IMR-90 (cell line): ENCODE data around the gene NEIL3. TPM values are rescaled to one million over a fixed set of nuclear protein-coding genes. Genes with fewer than 3 reads are reported as not detected.
A peak's percentile ranks its signal among the peaks of the same experiment; 100 is the strongest.

ENCODE experiments used
- ATAC-seq: fragments of 200-7000 bp; cut with Tn5 transposase; 2 replicates; pipeline ENCODE4 v1.9.1; 2020; ENCODE audit warnings: low read depth, mild to moderate bottlenecking, moderate library complexity
- BruUV-seq: library from RNA; stranded (reverse); fragments of 400-500 nt; replicated peaks from 2 replicates; lab custom pipeline; 2021; lab: Mats Ljungman, UMichigan
- CTCF ChIA-PET: fragments of 300-600 bp; formaldehyde crosslinking; extraction: SDS; loops from one replicate; lab custom pipeline; 2021; ENCODE audit warnings: antibody characterized with exemption; lab: Yijun Ruan, JAX
- POLR2A ChIA-PET: fragments of 300-600 bp; sonication (Branson Sonifier 250); formaldehyde crosslinking; loops from one replicate; lab custom pipeline; 2022; ENCODE audit warnings: antibody characterized with exemption; ENCODE audit not compliant: unreplicated experiment; lab: Charles Lee
- DNase-seq: peaks from one replicate; pipeline ENCODE4 v3.0.0; 2013
- H2AFZ ChIP-seq: replicated peaks from 2 replicates; pipeline ENCODE3; 2013; ENCODE audit warnings: low read length, mild to moderate bottlenecking; ENCODE audit not compliant: poor library complexity
- H2AK5ac ChIP-seq: 2 replicates; pipeline ENCODE4 v1.6.1; 2013; ENCODE audit warnings: low read depth, low read length, inconsistent platforms
- H2AK9ac ChIP-seq: replicated peaks from 2 replicates; pipeline ENCODE3; 2013; ENCODE audit warnings: mild to moderate bottlenecking, low read depth, low read length, moderate library complexity; ENCODE audit not compliant: poor library complexity
- H2BK120ac ChIP-seq: 2 replicates; pipeline ENCODE4 v1.6.1; 2013; ENCODE audit warnings: low read depth, low read length, inconsistent platforms
- H2BK15ac ChIP-seq: 3 replicates; pipeline ENCODE4 v1.6.1; 2013; ENCODE audit warnings: low read depth, low read length, inconsistent platforms
- H2BK20ac ChIP-seq: 2 replicates; pipeline ENCODE4 v1.6.1; 2013; ENCODE audit warnings: low read depth, mild to moderate bottlenecking, inconsistent platforms, low read length, moderate library complexity
- H2BK5ac ChIP-seq: 2 replicates; pipeline ENCODE4 v1.6.1; 2013; ENCODE audit warnings: mild to moderate bottlenecking, low read depth, low read length, inconsistent platforms; ENCODE audit not compliant: poor library complexity, severe bottlenecking
- H3K14ac ChIP-seq: replicated peaks from 2 replicates; pipeline ENCODE4 v1.6.1; 2013; ENCODE audit warnings: low read depth, low read length, inconsistent platforms
- H3K18ac ChIP-seq: 2 replicates; pipeline ENCODE4 v1.6.1; 2013; ENCODE audit warnings: low read depth, low read length, control low read depth
- H3K23ac ChIP-seq: 2 replicates; pipeline ENCODE4 v1.6.1; 2013; ENCODE audit warnings: low read depth, low read length, inconsistent platforms
- H3K27ac ChIP-seq: 2 replicates; pipeline ENCODE4 v1.5.1; 2013; ENCODE audit warnings: mild to moderate bottlenecking, control low read depth, low read length; ENCODE audit not compliant: insufficient read depth
- H3K27me3 ChIP-seq: 2 replicates; pipeline ENCODE4 v1.6.1; 2013; ENCODE audit warnings: low read length; ENCODE audit not compliant: control insufficient read depth, insufficient read depth
- H3K36me3 ChIP-seq: 2 replicates; pipeline ENCODE4 v1.6.1; 2013; ENCODE audit warnings: low read length, mixed read lengths; ENCODE audit not compliant: control insufficient read depth, insufficient read depth
- H3K4ac ChIP-seq: 2 replicates; pipeline ENCODE4 v1.6.1; 2013; ENCODE audit warnings: low read depth, low read length, inconsistent platforms
- H3K4me1 ChIP-seq: 2 replicates; pipeline ENCODE4 v1.6.1; 2013; ENCODE audit warnings: low read length, mixed read lengths; ENCODE audit not compliant: control insufficient read depth, insufficient read depth
- H3K4me2 ChIP-seq: 2 replicates; pipeline ENCODE4 v1.6.1; 2013; ENCODE audit warnings: low read depth, mild to moderate bottlenecking, control low read depth, low read length, moderate library complexity
- H3K4me3 ChIP-seq: 2 replicates; pipeline ENCODE4 v1.5.1; 2013; ENCODE audit warnings: low read depth, mild to moderate bottlenecking, control low read depth, low read length, moderate library complexity; ENCODE audit not compliant: insufficient read depth
- H3K56ac ChIP-seq: 2 replicates; pipeline ENCODE4 v1.6.1; 2013; ENCODE audit warnings: low read length, inconsistent platforms; ENCODE audit not compliant: insufficient read depth; ENCODE audit errors: extremely low read depth
- H3K79me1 ChIP-seq, 2 experiments: 2 replicates each; pipeline ENCODE4 v1.6.1; 2013; ENCODE audit warnings: low read length in 2 of 2, inconsistent platforms in 1 of 2, low read depth in 1 of 2
- H3K9ac ChIP-seq: 2 replicates; pipeline ENCODE4 v1.6.1; 2013; ENCODE audit warnings: low read depth, low read length, control low read depth
- H3K9me1 ChIP-seq: 2 replicates; pipeline ENCODE4 v1.6.1; 2013; ENCODE audit warnings: low read length, inconsistent platforms; ENCODE audit not compliant: insufficient read depth
- H3K9me3 ChIP-seq: 2 replicates; pipeline ENCODE4 v1.6.1; 2013; ENCODE audit warnings: low read length; ENCODE audit not compliant: control insufficient read depth, insufficient read depth
- H4K20me1 ChIP-seq: 2 replicates; pipeline ENCODE4 v1.6.1; 2013; ENCODE audit warnings: low read length, inconsistent platforms; ENCODE audit not compliant: insufficient read depth
- H4K5ac ChIP-seq: 2 replicates; pipeline ENCODE4 v1.6.1; 2013; ENCODE audit warnings: mild to moderate bottlenecking, low read depth, low read length, control low read depth
- H4K8ac ChIP-seq, 2 experiments: 2 replicates each; pipeline ENCODE4 v1.6.1; 2013; ENCODE audit warnings: low read depth in 2 of 2, low read length in 2 of 2, control low read depth in 1 of 2, inconsistent platforms in 1 of 2
- H4K91ac ChIP-seq: 2 replicates; pipeline ENCODE4 v1.6.1; 2013; ENCODE audit warnings: low read depth, low read length, inconsistent platforms; ENCODE audit not compliant: insufficient read depth
- CEBPB ChIP-seq: IDR thresholded peaks from 2 replicates; pipeline ENCODE4 v1.6.1; 2012; ENCODE audit warnings: low read depth, low read length, improper control_type of control experiment
- CHD1 ChIP-seq: IDR thresholded peaks from 2 replicates; pipeline ENCODE4 v1.6.1; 2012; ENCODE audit warnings: low read depth, low read length, improper control_type of control experiment
- POLR2A ChIP-seq: IDR thresholded peaks from 2 replicates; pipeline ENCODE4 v1.6.1; 2012; ENCODE audit warnings: mild to moderate bottlenecking, low read depth, low read length
- WGBS, 2 experiments: methylation state at CpG; one replicate each; pipeline versions ENCODE4 v1.1.5 to v1.1.7; 2013; ENCODE audit warnings: missing lambda C conversion rate in 2 of 2; ENCODE audit not compliant: insufficient read length in 1 of 2; ENCODE audit errors: extremely low coverage in 2 of 2; 5-methylcytosine and 5-hydroxymethylcytosine counted together
- dilution Hi-C: fragments of 300-500 bp; cut with HindIII; formaldehyde crosslinking; loops from one replicate; pipeline ENCODE4 v1.14.3; 2018; ENCODE audit warnings: low sequenced_read_pairs; ENCODE audit not compliant: unreplicated experiment
- in situ Hi-C: fragments of 300-500 bp; cut with MboI; formaldehyde crosslinking; loops from 3 replicates; pipeline ENCODE4 v1.14.3; 2019; ENCODE audit warnings: low sequenced_read_pairs, inconsistent platforms, mixed read lengths
- intact Hi-C: fragments of 100-400 bp; cut with micrococcal nuclease; formaldehyde crosslinking; loops from 2 replicates; pipeline ENCODE4 v1.10.0; 2022
- polyA plus RNA-seq, 3 experiments: library from polyadenylated mRNA; depleted of rRNA; stranded (reverse); fragments of >200 nt; gene quantifications; 2 replicates each; pipeline ENCODE4 v1.2.3, GENCODE V29; 2012; ENCODE audit warnings: low replicate concordance in 1 of 3
- total RNA-seq: library from RNA; depleted of rRNA; stranded (reverse); fragments of >200 nt; gene quantifications from 2 replicates; pipeline ENCODE4 v1.2.3, GENCODE V29; 2012
- TF ChIP-seq, protein P1 (sequence below): fragments of 150-350 bp; IDR thresholded peaks from 2 replicates; pipeline ENCODE4 v1.6.1; 2016; ENCODE audit warnings: low read depth, mild to moderate bottlenecking, low read length, moderate library complexity, borderline replicate concordance

Gene NEIL3
- total and polyA plus RNA-seq, 2 of the 4 experiments (the other 2 are of a cell fraction): 4.4 to 7.9 TPM

DNA sequence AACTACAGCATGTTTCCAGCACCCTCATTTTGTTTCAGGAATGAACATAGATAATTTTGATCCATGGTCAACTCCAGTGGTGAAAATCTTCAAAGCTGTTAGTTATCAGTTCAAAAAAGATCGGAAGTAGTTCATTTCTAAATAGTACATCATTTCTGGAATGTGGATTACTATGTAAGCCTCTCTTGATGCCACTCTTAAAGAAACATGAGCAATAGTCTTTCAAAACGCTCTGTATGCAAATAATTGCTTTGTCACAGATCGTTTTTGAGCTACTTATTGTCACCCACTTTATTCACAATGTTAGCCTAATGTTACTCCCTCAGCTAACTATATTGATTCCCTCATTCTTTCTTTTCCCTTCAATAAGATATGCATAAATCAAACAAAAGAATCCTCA lies 65.7 kb downstream of the NEIL3 start:
- Histone ChIP-seq H4K20me1 (no peaks in the 10 kb centered on the region), H3K14ac (peak overlapping the region; percentile 22; the same call in 1 of the 2 replicates), H3K36me3 (no peaks in the 10 kb centered on the region), H3K4ac (0 out of 2 replicates have a peak overlapping the region, but pooled peaks have one; percentile 15), H3K27ac (no peak overlapping the region), H2AK5ac (no peak overlapping the region), H3K9me1 (no peaks in the 10 kb centered on the region), H2AK9ac (no peak overlapping the region), H3K4me1 (no peaks in the 10 kb centered on the region; the same call in 1 of the 2 replicates), H4K8ac (peak overlapping the region in 1 of 2 experiments; percentile 51; a peak in 2 of 4 replicates), H3K18ac (peak overlapping the region; percentile 23; the same call in 1 of the 2 replicates), H3K79me1 (no peaks in the 10 kb centered on the region), H2BK15ac (no peak overlapping the region), H3K23ac (0 out of 2 replicates have a peak overlapping the region, but pooled peaks have one; percentile 38), H2BK120ac (0 out of 2 replicates have a peak overlapping the region, but pooled peaks have one; percentile 0), H3K9ac (no peak overlapping the region), H4K91ac (no peak overlapping the region), H3K27me3 (no peaks in the 10 kb centered on the region), H3K56ac (no peak overlapping the region), H3K4me3 (no peak overlapping the region), H4K5ac (no peak overlapping the region), H3K9me3 (no peaks in the 10 kb centered on the region), H2BK20ac (0 out of 2 replicates have a peak overlapping the region, but pooled peaks have one; percentile 35), H2AFZ (no peak overlapping the region), H2BK5ac (peak overlapping the region; percentile 48), H3K4me2 (no peak overlapping the region; the same call in 1 of the 2 replicates)
- dilution Hi-C loops (no loop called here), in situ Hi-C loops (no loop called here), intact Hi-C loops (loop anchor here (10.0 kb wide), 1 partner anchor 169 kb away; no protein-coding TSS in a partner anchor)
- ChIA-PET POLR2A (no interaction called here), CTCF (no interaction called here)
- ATAC-seq (peak; percentile 74), DNase-seq (peak; percentile 10)
- 24% methylated on average over 2 of the region's 3 CpGs; no CpG with 5 or more reads in 1 of the 2 experiments for WGBS, 2 experiments
- no peak for TF ChIP-seq CHD1
- no peak for TF ChIP-seq POLR2A
- TF ChIP-seq, protein P1, sequence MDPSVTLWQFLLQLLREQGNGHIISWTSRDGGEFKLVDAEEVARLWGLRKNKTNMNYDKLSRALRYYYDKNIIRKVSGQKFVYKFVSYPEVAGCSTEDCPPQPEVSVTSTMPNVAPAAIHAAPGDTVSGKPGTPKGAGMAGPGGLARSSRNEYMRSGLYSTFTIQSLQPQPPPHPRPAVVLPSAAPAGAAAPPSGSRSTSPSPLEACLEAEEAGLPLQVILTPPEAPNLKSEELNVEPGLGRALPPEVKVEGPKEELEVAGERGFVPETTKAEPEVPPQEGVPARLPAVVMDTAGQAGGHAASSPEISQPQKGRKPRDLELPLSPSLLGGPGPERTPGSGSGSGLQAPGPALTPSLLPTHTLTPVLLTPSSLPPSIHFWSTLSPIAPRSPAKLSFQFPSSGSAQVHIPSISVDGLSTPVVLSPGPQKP: no peak
- no peak for TF ChIP-seq CEBPB
- BruUV-seq: no TSS peak
